ENCODE measurements around the gene CHCHD1. TPM values are rescaled to one million over a fixed set of nuclear protein-coding genes. Genes with fewer than 3 reads are reported as not detected.

The CHCHD1 gene
- total RNA-seq, 1 experiment from 2014 or later = 44.1 TPM

DNA sequence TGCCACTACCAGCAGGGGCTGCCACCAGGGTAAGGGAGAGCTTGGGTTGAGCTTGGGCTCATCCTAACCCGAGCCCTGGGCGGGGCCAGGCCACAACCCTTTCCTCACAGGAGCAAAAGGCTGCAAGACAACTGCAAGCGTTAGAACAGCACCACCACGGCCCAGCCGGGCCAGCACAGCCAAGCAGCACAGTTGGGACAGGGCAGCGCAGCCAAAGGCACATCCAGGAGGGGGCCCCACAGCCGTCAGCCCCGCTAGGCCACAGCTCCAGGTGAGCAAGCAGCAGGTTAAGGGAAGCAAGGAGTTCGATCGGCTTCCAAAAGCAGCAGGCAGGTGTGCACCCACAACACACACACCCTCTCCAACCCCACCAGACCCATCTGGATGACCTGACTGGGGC, 36.6 kb downstream of the CHCHD1 start:
- Histone ChIP-seq H3K9me2 (ENCODE audit: insufficient read depth) (no peaks in the 10 kb centered on the region), H3K9me3 (ENCODE audit: insufficient read depth, low read depth) (no peaks in the 10 kb centered on the region), H4K20me1 (ENCODE audit: insufficient read depth) (peaks cover 22% of the 10 kb centered on the region), H3K4me1 (replicated peaks; ENCODE audit: insufficient read depth) (no peaks in the 10 kb centered on the region), H3K36me3 (ENCODE audit: low read depth) (peaks cover 54% of the 10 kb centered on the region), H3K27ac (no peak overlapping the region), H3K79me2 (ENCODE audit: low read depth) (no peaks in the 10 kb centered on the region), H3K4me3 (no peak overlapping the region), H2AFZ (no peak overlapping the region), H3F3A (ENCODE audit: insufficient read depth, low read depth) (peaks cover 89% of the 10 kb centered on the region), H3K27me3 (ENCODE audit: insufficient read depth, low read depth) (no peaks in the 10 kb centered on the region), H3K4me2 (no peak overlapping the region)
- DNase-seq = no peak
- ChIA-PET CTCF (no interaction called here), POLR2A (ENCODE audit: unreplicated experiment) (interaction anchor here (0.6 kb wide), 1 partner anchor 43 kb away, joined by 3 read pairs; no protein-coding TSS in a partner anchor)
- no TSS peak for BruUV-seq (replicated peaks)
- intact Hi-C loops (cut with micrococcal nuclease; ENCODE audit: unreplicated experiment) = no loop called here
- no peak for TF ChIP-seq CTCF (conservative IDR thresholded peaks at IDR 0.05)
- no peak for TF ChIP-seq EZH2 (IDR thresholded peaks at IDR 0.05; ENCODE audit: low read depth)

GRCh38 chr10:73819081-73819480, 37.2 kb downstream of the CHCHD1 start:
- CTCF ChIA-PET = no interaction called here
- Histone ChIP-seq H3K4me3 (no peak overlapping the region), H3K27ac (no peak overlapping the region), H3K4me1 (replicated peaks; ENCODE audit: insufficient read depth) (no peaks in the 10 kb centered on the region), H3F3A (ENCODE audit: insufficient read depth, low read depth) (peaks cover 83% of the 10 kb centered on the region), H4K20me1 (ENCODE audit: insufficient read depth) (peaks cover 22% of the 10 kb centered on the region), H3K9me2 (ENCODE audit: insufficient read depth) (no peaks in the 10 kb centered on the region), H3K27me3 (ENCODE audit: insufficient read depth, low read depth) (no peaks in the 10 kb centered on the region), H3K9me3 (ENCODE audit: insufficient read depth, low read depth) (no peaks in the 10 kb centered on the region), H2AFZ (no peak overlapping the region), H3K4me2 (no peak overlapping the region), H3K36me3 (ENCODE audit: low read depth) (peaks cover 56% of the 10 kb centered on the region), H3K79me2 (ENCODE audit: low read depth) (no peaks in the 10 kb centered on the region)
- no TSS peak for BruUV-seq (replicated peaks)
- POLR2A ChIA-PET (ENCODE audit: unreplicated experiment) = no interaction called here
- DNase-seq = no peak
- TF ChIP-seq EZH2 (IDR thresholded peaks at IDR 0.05; ENCODE audit: low read depth) (no peak), CTCF (conservative IDR thresholded peaks at IDR 0.05) (no peak)
- intact Hi-C loops (cut with micrococcal nuclease; ENCODE audit: unreplicated experiment) = no loop called here

DNA sequence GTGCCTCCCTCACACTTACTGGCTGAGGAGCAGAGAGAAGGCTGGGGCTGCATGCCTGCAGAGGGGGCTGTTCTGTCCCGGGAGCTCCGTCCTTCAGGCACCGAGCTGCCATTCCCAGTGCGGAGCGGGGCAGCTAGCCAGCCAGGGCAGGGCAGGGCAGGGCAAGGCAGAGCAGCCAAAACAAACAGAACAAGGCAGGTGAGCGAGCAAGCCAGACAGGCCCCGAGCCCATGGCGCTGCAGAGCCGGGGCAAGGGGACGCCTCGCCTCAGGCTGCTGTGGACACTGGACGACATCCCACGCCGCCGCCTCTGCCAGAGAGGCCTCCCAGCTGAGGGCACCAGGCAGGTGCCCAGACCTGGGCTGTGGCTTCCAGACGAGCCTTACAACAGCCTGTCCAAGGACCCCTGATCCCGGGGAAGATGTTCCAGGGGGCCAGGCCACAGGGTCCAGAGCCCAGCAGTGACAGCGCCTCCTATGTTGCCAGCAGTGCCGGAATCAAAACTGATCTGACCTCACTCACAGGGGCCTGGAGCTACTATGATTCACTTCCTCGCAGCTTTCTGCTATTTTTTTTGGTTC, 37.8 kb downstream of the CHCHD1 start:
- peak in 1 of 2 experiments; percentile 51 for DNase-seq

More for the DNA sequence above, 37.8 kb downstream of the CHCHD1 start:
- Histone ChIP-seq H3K79me2 (ENCODE audit: low read depth) (no peaks in the 10 kb centered on the region), H3K9me2 (ENCODE audit: insufficient read depth) (no peaks in the 10 kb centered on the region), H3K4me1 (replicated peaks; ENCODE audit: insufficient read depth) (no peaks in the 10 kb centered on the region), H3K36me3 (ENCODE audit: low read depth) (peaks cover 57% of the 10 kb centered on the region), H3K27me3 (ENCODE audit: insufficient read depth, low read depth) (no peaks in the 10 kb centered on the region), H3F3A (ENCODE audit: insufficient read depth, low read depth) (peaks cover 81% of the 10 kb centered on the region), H3K4me2 (no peak overlapping the region), H3K9me3 (ENCODE audit: insufficient read depth, low read depth) (no peaks in the 10 kb centered on the region), H4K20me1 (ENCODE audit: insufficient read depth) (peaks cover 22% of the 10 kb centered on the region), H2AFZ (no peak overlapping the region), H3K4me3 (no peak overlapping the region), H3K27ac (no peak overlapping the region)
- no TSS peak for BruUV-seq (replicated peaks)
- intact Hi-C loops (cut with micrococcal nuclease; ENCODE audit: unreplicated experiment) = no loop called here
- TF ChIP-seq CTCF (conservative IDR thresholded peaks at IDR 0.05) (no peak), EZH2 (IDR thresholded peaks at IDR 0.05; ENCODE audit: low read depth) (no peak)
- ChIA-PET CTCF (no interaction called here), POLR2A (ENCODE audit: unreplicated experiment) (no interaction called here)
